Measurements from ENCODE around the gene GFM1.

GFM1 gene

DNA sequence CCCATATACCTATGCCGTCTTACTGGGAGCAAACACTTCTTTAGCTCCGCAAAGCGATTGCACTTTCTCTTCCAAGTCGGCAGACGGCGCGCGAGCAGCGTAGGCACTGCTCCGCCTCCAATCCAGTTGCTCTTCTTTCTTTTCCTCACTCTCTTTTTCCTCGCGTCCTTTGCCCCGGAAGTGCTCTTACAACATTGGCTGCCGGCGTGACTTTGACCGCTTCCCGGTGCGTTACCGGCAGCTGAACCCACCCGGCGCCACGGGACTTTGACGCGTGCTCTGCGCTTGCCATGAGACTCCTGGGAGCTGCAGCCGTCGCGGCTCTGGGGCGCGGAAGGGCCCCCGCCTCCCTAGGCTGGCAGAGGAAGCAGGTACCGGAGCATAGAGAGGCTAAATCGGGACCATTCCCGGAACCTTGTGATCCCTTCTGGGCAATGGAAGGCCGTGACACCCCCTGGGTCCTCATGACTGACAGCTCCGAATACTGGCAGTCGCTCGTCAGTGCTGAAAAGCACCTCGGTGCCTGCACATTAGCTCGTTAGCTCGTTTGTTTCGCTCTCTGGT lies at the start of gene GFM1:
GFM1 (plus strand) TSS at position 183 of the 564 bp plus-strand sequence; CDS start at position 291, 108 bp downstream.
- DNase-seq (ENCODE audit: low read depth in 2 of 3, low spot score in 1 of 3): peak; percentile 74 to 85 (median 77)

DNA sequence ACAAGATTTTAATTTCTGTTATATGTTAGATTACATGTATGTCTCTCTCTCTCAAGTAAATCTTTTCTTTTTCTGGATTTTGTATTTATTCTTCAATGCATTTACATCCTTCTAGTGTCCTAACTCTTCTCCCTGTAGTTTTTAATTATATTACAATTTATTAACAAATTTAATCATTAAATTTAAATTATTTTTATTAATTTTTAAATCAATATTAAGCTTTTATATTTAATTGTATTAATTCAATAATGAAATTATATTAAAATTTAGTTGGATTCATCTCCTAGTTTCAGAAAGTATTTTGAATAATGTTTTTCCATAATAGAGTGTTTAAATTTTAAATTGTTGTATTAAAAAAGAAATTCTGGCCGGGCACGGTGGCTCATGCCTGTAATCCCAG lies 43.5 kb upstream of the GFM1 start:
- DNase-seq (ENCODE audit: low read depth in 2 of 3, low spot score in 1 of 3): no peak

DNA sequence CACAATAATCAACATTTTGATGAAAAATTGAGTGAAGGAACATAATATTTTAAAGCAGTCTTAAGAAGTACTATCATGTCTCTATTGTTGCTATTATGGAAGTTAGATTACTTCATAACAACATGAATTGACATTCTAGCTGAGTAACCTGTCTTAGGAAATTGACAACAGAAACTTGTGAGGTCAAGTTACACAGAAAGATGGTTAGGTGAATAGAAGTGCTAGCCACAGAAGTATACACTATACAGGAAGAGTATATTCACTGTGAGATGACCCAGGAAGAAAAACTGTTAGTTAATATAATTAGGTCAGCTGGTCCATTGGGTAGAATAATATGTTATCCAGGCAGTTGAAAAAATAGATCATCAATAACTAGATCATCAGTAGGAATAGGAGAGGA lies 42.1 kb upstream of the GFM1 start:
- DNase-seq (ENCODE audit: low read depth in 2 of 3, low spot score in 1 of 3): no peak

DNA sequence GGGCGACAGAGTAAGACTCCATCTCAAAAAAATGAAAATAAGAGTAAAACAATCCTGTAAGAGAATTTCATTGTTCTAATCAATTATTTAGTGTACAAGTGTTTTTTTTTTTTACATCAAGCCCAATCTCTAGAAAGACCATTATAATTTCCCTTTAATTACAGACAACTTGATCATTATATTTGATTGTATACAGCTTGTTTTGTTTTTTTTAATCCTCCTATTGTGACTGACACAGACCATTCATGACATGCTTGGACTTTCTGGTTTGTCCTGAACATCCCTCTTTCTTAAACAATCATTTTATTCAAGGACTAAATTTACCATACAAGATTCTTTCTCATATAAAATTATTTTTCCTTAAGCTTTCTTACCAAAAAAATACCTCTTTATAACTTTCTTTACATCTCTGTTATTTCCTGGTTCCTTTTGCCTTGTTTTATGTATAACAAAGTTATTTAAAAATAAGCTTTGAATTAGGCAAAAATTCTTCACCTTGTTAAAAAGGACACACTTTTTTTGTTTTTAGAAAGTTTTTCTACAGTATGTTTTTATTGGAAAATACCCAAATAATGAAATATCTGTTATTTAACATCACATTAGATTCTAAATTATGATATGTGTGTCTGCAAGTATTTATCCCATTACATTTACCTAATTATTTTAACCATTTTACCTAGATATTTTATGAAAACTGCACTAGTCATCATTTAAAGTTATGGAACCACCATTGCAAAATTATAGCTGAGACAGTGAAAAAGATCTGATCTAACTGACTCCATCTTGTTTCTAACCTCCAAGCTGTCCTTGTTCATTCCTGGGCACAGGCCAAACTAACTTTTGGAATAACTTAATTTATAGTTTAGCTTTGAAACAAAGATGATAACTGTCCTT lies 26.1 kb upstream of the GFM1 start:
- DNase-seq (ENCODE audit: low read depth in 2 of 3, low spot score in 1 of 3): no peak

DNA sequence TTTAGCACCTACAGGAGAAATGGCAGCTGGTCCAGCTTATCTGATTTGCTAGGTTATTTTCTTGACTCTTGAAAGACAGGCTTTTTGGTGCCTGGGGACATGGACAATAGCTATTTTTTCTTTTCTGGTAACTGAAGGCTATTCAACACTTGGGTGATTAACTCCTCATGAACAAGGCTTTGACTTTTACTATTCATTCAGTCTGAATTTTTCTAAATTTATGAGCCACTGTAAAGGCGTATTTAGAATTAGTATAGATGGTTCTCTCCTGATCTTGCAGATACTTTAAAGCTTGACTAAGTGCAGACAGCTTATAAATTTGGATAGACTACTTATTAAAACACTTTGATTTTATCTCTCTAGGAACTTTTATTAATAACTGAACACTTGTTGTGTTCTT lies 18.4 kb upstream of the GFM1 start:
- DNase-seq (ENCODE audit: low read depth in 2 of 3, low spot score in 1 of 3): no peak

DNA sequence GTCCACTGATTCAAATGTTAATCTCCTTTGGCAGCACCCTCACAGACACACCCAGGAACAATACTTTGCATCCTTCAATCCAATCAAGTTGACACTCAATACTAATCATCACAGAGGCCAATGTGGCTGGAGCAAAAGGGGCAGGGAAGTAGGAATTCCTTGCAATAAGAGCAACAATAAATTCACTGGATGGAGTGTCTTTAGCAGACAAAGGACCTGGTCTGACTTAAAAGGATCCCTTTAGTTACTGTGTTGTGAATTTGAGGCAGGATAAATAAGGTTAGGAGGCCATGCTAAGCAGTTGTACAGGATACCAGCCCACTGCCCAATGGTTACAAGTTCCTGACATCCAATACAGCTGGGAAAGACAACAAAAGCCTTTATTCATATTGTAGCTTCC lies 12.3 kb upstream of the GFM1 start:
- no peak for DNase-seq (ENCODE audit: low read depth in 2 of 3, low spot score in 1 of 3)

DNA sequence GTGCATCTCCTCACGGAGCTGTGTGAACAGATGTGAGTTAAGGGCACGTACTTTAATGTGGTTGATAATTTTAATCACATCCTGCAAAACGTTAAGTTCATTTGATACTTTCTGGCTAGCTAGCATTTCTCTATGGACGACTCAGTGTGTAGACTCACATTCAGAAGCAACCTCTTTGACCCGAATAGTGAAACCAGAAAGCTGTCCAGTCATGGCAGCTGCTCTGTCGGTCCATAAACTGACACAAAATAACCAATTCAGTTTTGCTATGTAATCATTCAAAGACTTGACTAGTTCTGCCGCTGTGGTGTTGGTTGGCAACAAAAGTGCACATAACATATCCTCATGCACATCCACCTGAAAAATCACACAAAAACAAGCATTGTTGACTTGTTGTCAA lies 3.7 kb upstream of the GFM1 start:
- no peak for DNase-seq (ENCODE audit: low read depth in 2 of 3, low spot score in 1 of 3)

DNA sequence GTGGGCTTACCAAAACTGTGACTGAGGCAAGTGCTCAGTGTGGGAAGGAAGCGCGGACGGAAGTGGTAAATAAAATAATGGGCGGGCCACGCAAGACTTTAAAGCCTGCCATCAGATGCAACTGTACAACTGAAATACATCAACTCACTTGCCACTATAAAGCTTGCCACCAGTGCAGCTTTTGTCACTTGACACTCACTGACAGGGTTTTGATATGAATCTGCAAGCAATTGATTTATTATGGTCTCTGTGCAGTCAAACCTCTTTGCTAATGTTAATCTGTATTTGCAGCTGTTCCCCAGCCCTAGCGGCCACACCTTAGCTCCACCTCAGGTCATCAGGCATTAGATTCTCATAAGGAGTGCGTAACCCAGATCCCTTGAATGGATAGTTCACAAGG lies 2.3 kb upstream of the GFM1 start:
- no peak for DNase-seq (ENCODE audit: low read depth in 2 of 3, low spot score in 1 of 3)

DNA sequence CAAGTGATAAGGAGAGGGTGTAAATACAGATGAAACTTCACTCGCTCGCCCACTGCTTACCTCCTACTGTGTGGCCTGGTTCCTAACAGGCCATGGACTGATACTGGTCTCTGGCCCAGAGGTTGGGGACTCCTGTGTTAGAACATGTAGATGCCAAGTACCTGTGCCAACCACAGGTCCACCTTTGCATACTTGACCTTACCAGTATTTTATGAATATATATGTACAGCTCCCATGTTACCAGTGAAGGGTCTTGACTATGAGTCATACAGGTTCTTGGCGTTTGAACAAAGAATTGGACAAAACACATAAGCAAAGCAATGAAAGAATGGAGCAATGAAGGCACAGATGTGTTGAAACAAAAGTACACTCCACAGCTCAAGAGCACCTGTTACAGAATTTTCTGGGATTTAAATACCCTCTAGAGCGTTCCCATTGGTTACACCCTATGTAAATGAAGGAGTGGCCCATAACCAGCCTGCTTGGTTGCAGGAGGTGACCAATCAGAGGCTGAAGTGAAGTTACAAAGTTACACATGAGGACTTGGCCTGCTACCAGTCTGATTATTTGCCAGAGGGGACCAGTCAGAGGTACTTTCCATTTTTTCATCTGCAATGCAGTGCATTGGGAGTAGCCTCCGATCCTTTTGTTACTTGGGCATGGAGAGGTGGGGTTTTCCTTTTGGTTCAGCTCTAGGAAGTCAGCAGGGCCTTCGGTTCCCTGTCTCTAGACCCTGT lies 1.7 kb upstream of the GFM1 start:
- no peak for DNase-seq (ENCODE audit: low read depth in 2 of 3, low spot score in 1 of 3)

DNA sequence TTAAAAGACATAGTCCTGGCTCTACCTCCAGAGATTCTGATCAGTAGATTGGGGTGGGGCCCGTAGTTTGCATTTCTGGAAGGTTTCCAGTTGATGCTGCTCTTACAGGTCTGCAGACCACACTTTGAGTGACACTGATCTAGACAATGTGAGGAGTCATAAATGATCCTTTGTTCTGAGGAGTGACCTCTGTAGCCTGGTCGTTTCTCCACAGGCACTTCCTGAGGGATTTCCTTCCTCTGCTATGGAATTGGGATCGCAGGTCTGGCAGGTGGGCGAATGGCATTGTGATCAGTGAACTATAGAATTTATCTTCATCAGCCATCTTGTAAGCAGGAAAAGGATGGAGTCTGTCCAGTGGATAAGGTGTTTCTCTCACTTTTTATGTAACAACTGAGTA lies 5.5 kb downstream of the GFM1 start:
- DNase-seq (ENCODE audit: low read depth in 2 of 3, low spot score in 1 of 3): no peak

DNA sequence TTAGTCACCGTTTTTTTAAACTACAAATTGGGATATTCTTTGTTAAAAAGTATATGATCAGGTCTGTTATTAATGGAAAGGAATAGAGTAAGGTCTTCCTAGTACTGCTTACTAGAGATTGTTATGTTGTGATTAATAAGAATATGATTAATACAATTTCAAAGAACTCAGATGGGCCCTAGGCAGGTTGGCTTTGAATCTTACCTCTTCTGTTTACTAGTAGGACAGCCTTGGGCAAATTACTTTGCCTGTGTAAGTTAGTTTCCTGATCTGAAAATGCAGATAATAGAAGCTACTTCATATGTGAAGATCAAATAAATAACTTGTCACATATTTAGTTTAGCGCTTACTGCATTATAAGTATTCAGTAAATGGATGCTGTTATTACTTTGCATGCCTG lies 6.9 kb downstream of the GFM1 start:
- DNase-seq (ENCODE audit: low read depth in 2 of 3, low spot score in 1 of 3): no peak

DNA sequence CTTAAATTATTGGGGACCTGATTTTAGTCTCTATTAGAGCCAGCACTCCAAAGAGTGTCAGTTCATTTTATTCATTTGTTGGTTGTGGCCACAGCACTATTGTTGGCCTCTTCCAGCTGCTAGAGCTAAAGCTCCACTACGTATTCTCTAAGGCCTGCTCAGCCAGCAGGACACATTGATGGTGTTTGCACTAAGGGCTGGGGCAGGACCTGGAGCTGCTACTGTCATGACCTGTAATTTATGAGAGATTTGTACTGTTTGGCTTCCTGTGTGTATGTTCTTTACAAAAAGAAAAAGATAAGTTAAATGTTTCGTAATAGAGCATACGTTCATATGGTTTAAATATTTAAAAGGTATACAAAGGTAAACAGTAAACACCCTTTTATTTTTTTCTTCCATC lies 8.1 kb downstream of the GFM1 start:
- DNase-seq (ENCODE audit: low read depth in 2 of 3, low spot score in 1 of 3): no peak

DNA sequence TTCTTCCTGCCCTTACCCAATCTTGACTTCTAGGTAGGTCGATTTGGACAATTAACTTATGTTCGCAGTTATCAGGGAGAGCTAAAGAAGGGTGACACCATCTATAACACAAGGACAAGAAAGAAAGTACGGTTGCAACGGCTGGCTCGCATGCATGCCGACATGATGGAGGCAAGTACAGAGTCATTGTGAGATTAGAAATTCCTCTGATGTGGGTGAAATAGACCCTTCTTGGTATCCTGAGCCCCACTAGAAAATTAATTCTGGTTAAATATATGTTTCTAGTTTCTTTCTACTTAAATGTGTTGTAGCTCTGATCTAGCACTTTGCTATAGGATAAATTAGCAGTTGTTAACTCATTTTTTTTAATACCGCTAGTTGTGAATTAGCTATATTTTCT lies 14.6 kb downstream of the GFM1 start:
- no peak for DNase-seq (ENCODE audit: low read depth in 2 of 3, low spot score in 1 of 3)

DNA sequence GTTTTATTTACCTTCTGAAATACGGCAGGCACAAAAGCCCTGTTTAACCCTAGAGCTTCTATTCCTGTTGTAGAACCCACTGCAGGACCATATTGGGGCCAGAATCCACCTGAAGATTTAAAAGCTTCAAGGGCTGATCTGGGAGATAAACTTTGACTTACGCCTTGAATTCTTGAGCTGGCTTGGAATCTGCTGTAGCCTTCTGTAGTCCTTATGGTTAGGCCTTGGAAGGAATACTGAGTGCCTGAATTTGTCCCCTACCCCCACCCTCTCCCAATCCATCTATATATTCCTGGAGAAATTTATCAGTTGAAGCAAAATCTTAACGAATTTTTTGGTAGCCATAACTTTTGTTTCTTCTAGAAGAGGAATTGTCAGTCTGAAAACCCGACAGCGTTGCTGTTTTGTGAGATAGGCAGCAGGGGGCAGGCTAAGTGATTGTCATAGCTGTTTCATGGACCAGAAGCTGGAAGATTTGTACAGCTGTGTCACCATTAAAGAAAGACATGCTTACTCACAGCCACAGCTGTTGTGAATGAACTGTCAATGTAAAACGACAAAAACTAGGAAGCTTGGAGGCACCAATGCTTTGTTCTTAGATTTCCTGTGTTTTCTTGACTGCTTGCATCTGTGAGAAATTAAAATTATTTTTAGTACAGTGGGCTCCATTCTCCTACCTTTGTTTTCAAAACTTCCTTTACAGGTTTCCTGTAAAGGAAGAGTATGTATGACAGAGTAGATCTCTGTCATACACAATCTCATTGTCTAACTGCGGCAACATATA lies 15.3 kb downstream of the GFM1 start:
- DNase-seq (ENCODE audit: low read depth in 2 of 3, low spot score in 1 of 3): peak; percentile 26 to 46 (median 28)

DNA sequence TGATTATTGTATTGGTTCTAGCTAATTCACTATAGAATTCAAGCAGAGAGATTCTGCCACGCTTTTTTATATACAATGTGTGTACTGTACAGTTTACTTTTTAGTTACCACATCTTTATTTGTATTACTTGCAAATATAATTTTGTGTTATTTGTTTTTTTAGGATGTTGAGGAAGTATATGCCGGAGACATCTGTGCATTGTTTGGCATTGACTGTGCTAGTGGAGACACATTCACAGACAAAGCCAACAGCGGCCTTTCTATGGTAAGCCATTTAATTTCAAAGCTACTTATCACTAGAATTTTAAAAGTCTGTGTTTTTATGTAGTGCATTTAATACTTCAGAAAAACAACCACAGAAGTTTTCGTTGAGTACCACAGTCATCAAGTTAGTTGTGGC lies 16.4 kb downstream of the GFM1 start:
- DNase-seq (ENCODE audit: low read depth in 2 of 3, low spot score in 1 of 3): no peak

DNA sequence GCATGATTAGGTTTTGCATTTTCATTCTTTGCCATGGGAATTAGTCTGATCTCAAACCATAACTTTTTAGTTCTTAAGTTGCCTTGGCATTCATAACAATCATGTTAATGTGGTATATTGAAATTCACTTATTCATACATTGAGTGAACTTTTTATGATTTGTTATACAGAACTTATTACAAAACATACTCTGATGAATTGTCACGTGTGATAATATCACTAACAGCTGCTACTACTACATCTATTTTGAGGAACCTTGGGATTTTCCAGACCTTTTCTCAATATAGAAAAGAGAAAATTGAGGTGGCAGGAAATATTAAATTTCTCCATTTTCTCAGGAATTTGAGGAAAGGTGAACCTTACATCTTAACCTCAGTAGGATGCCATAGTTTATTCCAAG lies 18.9 kb downstream of the GFM1 start:
- no peak for DNase-seq (ENCODE audit: low read depth in 2 of 3, low spot score in 1 of 3)

DNA sequence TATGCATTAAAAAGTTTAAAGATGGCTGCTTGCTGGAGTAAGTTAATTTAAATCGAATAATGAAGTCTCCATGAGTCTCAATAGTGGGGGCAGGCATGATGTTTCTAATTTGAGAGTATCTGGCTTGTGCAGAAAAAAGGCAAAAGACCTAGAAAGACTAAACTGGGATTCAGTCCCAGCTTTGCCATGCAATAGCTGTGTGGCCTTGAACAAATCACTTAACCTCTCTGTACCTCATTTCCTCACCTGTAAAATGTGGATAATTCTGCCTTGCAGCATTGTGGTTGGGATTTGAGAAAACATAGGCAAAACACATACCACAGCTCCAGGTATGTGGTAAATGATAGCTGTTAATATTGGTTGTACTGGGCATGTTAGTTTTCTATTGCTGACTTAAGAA lies 19.5 kb downstream of the GFM1 start:
- DNase-seq (ENCODE audit: low read depth in 2 of 3, low spot score in 1 of 3): no peak

DNA sequence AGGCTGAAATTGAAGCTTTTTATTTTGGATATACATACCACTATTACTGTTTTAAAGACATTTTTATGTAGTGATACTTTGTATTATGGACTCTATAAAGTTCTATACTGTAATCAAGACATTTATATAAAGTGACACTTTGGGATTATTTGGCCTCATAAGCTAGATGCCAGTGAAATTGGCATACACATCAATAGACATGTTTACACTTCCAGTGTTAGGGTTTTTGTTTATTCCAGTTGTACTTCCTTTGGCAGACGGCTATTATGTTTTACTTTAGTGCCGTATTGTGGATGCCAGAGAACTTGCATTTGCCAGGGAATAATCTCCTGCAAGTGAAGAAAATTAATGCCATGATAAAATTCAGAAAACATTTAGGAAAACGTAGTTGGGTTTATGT lies 22.1 kb downstream of the GFM1 start:
- no peak for DNase-seq (ENCODE audit: low read depth in 2 of 3, low spot score in 1 of 3)

DNA sequence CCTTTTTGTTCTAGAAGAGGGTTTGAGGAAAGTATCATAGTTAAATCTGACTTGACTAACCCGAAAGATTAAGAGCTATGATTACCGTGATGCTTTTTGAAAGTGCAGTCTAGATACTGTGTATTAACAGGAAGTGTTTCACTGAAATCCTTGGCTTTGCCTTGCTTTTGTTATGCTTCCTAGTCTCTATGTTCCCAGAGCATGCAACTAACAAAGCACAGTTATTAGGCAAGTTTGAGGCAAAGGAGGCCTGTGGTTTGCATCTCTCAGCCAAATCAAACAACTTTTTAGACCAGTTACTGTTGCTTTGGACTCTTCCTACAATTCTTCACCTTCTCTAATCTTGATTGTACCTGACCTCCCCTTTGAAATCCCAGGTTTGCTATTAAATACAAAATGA lies 24.2 kb downstream of the GFM1 start:
- no peak for DNase-seq (ENCODE audit: low read depth in 2 of 3, low spot score in 1 of 3)

DNA sequence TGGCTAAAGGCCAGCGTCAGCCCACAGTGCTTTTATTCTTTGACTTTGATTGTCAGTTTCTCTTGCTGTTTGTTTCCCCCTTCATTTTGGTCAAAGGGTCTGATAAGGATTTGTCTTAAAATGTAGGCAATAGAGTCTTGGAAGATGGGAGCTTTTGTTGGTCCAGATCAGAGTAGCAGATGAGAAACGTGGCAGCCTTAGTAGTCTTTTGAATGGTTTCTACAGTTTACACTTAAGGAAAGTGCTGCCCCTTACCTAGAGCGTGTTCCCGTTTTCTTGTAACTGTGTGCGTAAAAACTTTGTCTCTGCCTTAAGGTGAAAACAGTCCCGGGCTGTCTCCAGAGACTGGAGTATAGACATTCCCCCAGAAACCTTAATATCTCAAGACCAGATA lies 27.5 kb downstream of the GFM1 start:
- no peak for DNase-seq (ENCODE audit: low read depth in 2 of 3, low spot score in 1 of 3)

Data from stimulated activated CD4-positive, alpha-beta T cell treated with anti-CD3 and anti-CD28 coated beads, Interleukin-12 subunit alpha, Interleukin-12 subunit beta, amount 100 ng/mL, for 48 hours (primary cell).